Gastrocnemius medialis (tissue), 4 donors: ENCODE measurements around the gene AP3S2.

Experiments
- POLR2A ChIP-seq, 2 donors: fragments of 450-650 bp; IDR thresholded peaks; one replicate each; pipeline ENCODE4 v1.6.1; 2017; ENCODE audit warnings: antibody characterized with exemption in 2 of 2, mild to moderate bottlenecking in 2 of 2, moderate library complexity in 2 of 2
- TF ChIP-seq, protein P1 (sequence below), 5 experiments: fragments of 450-650 bp in 3 of 5; fragments of 200-600 bp in 2 of 5; sonication (generic) in 2 of 5; IDR thresholded peaks in 4 of 5; conservative IDR thresholded peaks in 1 of 5; 1 replicate in 4 of 5; 2 replicates in 1 of 5; pipeline ENCODE4 v1.5.1; 2016 to 2019; ENCODE audit warnings: antibody characterized with exemption in 5 of 5, mild to moderate bottlenecking in 3 of 5, moderate library complexity in 3 of 5

- no peak for TF ChIP-seq POLR2A (IDR thresholded peaks at IDR 0.05)
- TF ChIP-seq, protein P1, sequence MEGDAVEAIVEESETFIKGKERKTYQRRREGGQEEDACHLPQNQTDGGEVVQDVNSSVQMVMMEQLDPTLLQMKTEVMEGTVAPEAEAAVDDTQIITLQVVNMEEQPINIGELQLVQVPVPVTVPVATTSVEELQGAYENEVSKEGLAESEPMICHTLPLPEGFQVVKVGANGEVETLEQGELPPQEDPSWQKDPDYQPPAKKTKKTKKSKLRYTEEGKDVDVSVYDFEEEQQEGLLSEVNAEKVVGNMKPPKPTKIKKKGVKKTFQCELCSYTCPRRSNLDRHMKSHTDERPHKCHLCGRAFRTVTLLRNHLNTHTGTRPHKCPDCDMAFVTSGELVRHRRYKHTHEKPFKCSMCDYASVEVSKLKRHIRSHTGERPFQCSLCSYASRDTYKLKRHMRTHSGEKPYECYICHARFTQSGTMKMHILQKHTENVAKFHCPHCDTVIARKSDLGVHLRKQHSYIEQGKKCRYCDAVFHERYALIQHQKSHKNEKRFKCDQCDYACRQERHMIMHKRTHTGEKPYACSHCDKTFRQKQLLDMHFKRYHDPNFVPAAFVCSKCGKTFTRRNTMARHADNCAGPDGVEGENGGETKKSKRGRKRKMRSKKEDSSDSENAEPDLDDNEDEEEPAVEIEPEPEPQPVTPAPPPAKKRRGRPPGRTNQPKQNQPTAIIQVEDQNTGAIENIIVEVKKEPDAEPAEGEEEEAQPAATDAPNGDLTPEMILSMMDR (IDR thresholded peaks at IDR 0.05 in 4 of 5, conservative IDR thresholded peaks at IDR 0.05 in 1 of 5): no peak
These were observed 12.1 kb upstream of the AP3S2 start for GRCh38 chr15:89905846-89906378.
